ENCODE results near the gene MC1R. TPM values are rescaled to one million over a fixed set of nuclear protein-coding genes. Genes with fewer than 3 reads are reported as not detected.

Gene MC1R
- total and polyA plus RNA-seq, 2 experiments from 2014 or later = 0.74 to 4.3 TPM

DNA sequence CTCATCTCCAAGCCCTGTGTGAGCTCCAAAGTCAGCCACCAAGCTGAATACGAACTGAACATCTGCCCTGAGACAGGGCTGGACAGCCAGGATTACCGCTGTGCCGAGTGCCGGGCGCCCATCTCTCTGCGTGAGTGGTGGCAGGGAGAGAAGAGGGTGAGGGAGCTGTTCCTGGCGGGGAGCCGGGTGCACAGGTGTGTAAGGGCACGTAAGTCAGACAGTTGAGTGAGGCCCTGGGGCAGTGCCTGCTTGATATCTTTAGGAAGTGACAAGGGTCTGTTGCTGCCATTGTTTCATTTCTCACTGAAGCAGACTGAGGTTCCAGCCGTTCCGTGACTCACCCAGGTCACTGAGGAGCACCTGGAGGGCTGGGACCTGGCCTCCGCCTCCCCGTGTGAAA is 42.3 kb downstream of the MC1R start:
- ATAC-seq (no peak), DNase-seq (ENCODE audit: low spot score) (no peak)
- Histone ChIP-seq H3K27ac (ENCODE audit: low read depth) (no peak overlapping the region), H2AFZ (no peak overlapping the region), H3K27me3 (ENCODE audit: insufficient read depth) (no peaks in the 10 kb centered on the region), H3K4me3 (no peak overlapping the region), H3K79me2 (replicated peaks; ENCODE audit: insufficient read depth) (no peaks in the 10 kb centered on the region), H3K4me2 (no peak overlapping the region), H3K4me1 (ENCODE audit: insufficient read depth) (no peaks in the 10 kb centered on the region), H3K9me2 (ENCODE audit: insufficient read depth) (no peaks in the 10 kb centered on the region), H3K36me3 (ENCODE audit: insufficient read depth) (no peaks in the 10 kb centered on the region), H4K20me1 (replicated peaks; ENCODE audit: insufficient read depth) (0 out of 2 replicates have a peak, but pooled peaks cover 3% of the 10 kb centered on the region), H3F3A (replicated peaks; ENCODE audit: low read depth) (no peaks in the 10 kb centered on the region)
- H3K4me1 Mint-ChIP-seq = peaks cover 6% of the 10 kb centered on the region
- no peak overlapping the region for H3K4me3 Mint-ChIP-seq
- H3K27ac Mint-ChIP-seq = no peak overlapping the region
- TF ChIP-seq, protein P1, sequence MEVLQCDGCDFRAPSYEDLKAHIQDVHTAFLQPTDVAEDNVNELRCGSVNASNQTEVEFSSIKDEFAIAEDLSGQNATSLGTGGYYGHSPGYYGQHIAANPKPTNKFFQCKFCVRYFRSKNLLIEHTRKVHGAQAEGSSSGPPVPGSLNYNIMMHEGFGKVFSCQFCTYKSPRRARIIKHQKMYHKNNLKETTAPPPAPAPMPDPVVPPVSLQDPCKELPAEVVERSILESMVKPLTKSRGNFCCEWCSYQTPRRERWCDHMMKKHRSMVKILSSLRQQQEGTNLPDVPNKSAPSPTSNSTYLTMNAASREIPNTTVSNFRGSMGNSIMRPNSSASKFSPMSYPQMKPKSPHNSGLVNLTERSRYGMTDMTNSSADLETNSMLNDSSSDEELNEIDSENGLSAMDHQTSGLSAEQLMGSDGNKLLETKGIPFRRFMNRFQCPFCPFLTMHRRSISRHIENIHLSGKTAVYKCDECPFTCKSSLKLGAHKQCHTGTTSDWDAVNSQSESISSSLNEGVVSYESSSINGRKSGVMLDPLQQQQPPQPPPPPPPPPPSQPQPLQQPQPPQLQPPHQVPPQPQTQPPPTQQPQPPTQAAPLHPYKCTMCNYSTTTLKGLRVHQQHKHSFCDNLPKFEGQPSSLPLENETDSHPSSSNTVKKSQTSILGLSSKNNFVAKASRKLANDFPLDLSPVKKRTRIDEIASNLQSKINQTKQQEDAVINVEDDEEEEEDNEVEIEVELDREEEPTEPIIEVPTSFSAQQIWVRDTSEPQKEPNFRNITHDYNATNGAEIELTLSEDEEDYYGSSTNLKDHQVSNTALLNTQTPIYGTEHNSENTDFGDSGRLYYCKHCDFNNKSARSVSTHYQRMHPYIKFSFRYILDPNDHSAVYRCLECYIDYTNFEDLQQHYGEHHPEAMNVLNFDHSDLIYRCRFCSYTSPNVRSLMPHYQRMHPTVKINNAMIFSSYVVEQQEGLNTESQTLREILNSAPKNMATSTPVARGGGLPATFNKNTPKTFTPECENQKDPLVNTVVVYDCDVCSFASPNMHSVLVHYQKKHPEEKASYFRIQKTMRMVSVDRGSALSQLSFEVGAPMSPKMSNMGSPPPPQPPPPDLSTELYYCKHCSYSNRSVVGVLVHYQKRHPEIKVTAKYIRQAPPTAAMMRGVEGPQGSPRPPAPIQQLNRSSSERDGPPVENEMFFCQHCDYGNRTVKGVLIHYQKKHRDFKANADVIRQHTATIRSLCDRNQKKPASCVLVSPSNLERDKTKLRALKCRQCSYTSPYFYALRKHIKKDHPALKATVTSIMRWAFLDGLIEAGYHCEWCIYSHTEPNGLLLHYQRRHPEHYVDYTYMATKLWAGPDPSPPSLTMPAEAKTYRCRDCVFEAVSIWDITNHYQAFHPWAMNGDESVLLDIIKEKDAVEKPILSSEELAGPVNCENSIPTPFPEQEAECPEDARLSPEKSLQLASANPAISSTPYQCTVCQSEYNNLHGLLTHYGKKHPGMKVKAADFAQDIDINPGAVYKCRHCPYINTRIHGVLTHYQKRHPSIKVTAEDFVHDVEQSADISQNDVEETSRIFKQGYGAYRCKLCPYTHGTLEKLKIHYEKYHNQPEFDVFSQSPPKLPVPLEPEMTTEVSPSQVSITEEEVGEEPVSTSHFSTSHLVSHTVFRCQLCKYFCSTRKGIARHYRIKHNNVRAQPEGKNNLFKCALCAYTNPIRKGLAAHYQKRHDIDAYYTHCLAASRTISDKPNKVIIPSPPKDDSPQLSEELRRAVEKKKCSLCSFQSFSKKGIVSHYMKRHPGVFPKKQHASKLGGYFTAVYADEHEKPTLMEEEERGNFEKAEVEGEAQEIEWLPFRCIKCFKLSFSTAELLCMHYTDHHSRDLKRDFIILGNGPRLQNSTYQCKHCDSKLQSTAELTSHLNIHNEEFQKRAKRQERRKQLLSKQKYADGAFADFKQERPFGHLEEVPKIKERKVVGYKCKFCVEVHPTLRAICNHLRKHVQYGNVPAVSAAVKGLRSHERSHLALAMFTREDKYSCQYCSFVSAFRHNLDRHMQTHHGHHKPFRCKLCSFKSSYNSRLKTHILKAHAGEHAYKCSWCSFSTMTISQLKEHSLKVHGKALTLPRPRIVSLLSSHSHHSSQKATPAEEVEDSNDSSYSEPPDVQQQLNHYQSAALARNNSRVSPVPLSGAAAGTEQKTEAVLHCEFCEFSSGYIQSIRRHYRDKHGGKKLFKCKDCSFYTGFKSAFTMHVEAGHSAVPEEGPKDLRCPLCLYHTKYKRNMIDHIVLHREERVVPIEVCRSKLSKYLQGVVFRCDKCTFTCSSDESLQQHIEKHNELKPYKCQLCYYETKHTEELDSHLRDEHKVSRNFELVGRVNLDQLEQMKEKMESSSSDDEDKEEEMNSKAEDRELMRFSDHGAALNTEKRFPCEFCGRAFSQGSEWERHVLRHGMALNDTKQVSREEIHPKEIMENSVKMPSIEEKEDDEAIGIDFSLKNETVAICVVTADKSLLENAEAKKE (CRISPR knock-in tag; IDR thresholded peaks at IDR 0.05) = no peak
- TF ChIP-seq NANOG (IDR thresholded peaks at IDR 0.05; ENCODE audit: borderline replicate concordance) (no peak), STAT1 (IDR thresholded peaks at IDR 0.05; ENCODE audit: unreplicated experiment) (no peak), JUNB (IDR thresholded peaks at IDR 0.05; ENCODE audit: unreplicated experiment) (no peak), CREB1 (CRISPR knock-in tag; IDR thresholded peaks at IDR 0.05; ENCODE audit: low read depth) (no peak), EZH2 (IDR thresholded peaks at IDR 0.05; ENCODE audit: low read depth, unreplicated experiment) (no peak), ZNF114 (CRISPR knock-in tag; IDR thresholded peaks at IDR 0.05) (no peak), ZNF331 (CRISPR knock-in tag; IDR thresholded peaks at IDR 0.05; ENCODE audit: low read depth) (no peak), POLR2AphosphoS5 (IDR thresholded peaks at IDR 0.05; ENCODE audit: low read depth) (no peak), EZH2phosphoT487 (IDR thresholded peaks at IDR 0.05; ENCODE audit: unreplicated experiment) (no peak)
- TF ChIP-seq, protein P2, sequence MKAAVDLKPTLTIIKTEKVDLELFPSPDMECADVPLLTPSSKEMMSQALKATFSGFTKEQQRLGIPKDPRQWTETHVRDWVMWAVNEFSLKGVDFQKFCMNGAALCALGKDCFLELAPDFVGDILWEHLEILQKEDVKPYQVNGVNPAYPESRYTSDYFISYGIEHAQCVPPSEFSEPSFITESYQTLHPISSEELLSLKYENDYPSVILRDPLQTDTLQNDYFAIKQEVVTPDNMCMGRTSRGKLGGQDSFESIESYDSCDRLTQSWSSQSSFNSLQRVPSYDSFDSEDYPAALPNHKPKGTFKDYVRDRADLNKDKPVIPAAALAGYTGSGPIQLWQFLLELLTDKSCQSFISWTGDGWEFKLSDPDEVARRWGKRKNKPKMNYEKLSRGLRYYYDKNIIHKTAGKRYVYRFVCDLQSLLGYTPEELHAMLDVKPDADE (IDR thresholded peaks at IDR 0.05) = no peak
- TF ChIP-seq, protein P3, sequence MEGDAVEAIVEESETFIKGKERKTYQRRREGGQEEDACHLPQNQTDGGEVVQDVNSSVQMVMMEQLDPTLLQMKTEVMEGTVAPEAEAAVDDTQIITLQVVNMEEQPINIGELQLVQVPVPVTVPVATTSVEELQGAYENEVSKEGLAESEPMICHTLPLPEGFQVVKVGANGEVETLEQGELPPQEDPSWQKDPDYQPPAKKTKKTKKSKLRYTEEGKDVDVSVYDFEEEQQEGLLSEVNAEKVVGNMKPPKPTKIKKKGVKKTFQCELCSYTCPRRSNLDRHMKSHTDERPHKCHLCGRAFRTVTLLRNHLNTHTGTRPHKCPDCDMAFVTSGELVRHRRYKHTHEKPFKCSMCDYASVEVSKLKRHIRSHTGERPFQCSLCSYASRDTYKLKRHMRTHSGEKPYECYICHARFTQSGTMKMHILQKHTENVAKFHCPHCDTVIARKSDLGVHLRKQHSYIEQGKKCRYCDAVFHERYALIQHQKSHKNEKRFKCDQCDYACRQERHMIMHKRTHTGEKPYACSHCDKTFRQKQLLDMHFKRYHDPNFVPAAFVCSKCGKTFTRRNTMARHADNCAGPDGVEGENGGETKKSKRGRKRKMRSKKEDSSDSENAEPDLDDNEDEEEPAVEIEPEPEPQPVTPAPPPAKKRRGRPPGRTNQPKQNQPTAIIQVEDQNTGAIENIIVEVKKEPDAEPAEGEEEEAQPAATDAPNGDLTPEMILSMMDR (conservative IDR thresholded peaks at IDR 0.05; ENCODE audit: low read depth in 2 of 2) = no peak
- TF ChIP-seq, protein P4, sequence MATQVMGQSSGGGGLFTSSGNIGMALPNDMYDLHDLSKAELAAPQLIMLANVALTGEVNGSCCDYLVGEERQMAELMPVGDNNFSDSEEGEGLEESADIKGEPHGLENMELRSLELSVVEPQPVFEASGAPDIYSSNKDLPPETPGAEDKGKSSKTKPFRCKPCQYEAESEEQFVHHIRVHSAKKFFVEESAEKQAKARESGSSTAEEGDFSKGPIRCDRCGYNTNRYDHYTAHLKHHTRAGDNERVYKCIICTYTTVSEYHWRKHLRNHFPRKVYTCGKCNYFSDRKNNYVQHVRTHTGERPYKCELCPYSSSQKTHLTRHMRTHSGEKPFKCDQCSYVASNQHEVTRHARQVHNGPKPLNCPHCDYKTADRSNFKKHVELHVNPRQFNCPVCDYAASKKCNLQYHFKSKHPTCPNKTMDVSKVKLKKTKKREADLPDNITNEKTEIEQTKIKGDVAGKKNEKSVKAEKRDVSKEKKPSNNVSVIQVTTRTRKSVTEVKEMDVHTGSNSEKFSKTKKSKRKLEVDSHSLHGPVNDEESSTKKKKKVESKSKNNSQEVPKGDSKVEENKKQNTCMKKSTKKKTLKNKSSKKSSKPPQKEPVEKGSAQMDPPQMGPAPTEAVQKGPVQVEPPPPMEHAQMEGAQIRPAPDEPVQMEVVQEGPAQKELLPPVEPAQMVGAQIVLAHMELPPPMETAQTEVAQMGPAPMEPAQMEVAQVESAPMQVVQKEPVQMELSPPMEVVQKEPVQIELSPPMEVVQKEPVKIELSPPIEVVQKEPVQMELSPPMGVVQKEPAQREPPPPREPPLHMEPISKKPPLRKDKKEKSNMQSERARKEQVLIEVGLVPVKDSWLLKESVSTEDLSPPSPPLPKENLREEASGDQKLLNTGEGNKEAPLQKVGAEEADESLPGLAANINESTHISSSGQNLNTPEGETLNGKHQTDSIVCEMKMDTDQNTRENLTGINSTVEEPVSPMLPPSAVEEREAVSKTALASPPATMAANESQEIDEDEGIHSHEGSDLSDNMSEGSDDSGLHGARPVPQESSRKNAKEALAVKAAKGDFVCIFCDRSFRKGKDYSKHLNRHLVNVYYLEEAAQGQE (IDR thresholded peaks at IDR 0.05; ENCODE audit: unreplicated experiment) = no peak
- H3K9me3 Mint-ChIP-seq = no peaks in the 10 kb centered on the region
- peaks cover 8% of the 10 kb centered on the region for H3K27me3 Mint-ChIP-seq (ENCODE audit: insufficient read depth, low read depth, poor library complexity)
- peaks cover 29% of the 10 kb centered on the region for H3K36me3 Mint-ChIP-seq (ENCODE audit: low read depth)

Data from GM23338 (cell line).